ENCODE data around the gene EVI5L. TPM values are rescaled to one million over a fixed set of nuclear protein-coding genes. Genes with fewer than 3 reads are reported as not detected.

Gene EVI5L
- total and polyA plus RNA-seq, 4 donors = 1.4 to 5.0 (median 4.4) TPM

DNA sequence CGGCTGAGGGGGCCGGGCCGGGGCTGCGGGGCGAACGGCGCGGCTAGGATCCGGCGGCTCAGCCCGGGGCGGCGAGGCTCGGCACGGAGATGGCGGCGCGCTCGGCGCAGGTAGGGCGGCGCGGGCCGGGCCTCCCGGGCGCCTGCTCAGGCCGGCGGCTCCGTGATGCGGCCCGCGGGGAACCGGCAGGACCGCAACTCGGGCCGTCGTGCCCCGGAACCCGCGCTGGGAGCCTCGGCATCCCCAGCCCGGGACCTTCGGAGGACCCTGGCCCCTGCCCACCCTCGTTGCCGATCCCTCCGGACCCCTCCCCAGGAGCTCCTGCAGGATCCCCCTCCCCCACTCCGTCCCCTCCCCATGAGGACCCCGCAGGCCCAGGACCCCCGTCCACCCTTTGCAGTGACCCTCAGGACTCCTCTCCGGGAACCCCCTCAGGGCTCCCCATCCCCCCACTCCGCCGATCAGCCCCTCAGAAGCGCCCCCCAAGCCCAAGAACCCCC, 304 bp downstream of the EVI5L start:
- Histone ChIP-seq H3K9me3 (ENCODE audit: control insufficient read depth in 4 of 4, low read length in 3 of 4) (no peaks in the 10 kb centered on the region), H3K27me3 (ENCODE audit: control insufficient read depth in 4 of 4, insufficient read depth in 4 of 4, low read length in 3 of 4) (no peaks in the 10 kb centered on the region), H3K4me3 (ENCODE audit: low read depth in 1 of 3, low read length in 3 of 3) (peak overlapping the region; percentile 21 to 99 (median 62)), H3K27ac (ENCODE audit: low read depth in 1 of 2, low read length in 2 of 2) (no peak overlapping the region), H3K36me3 (ENCODE audit: control insufficient read depth in 4 of 4, insufficient read depth in 3 of 4, low read depth in 1 of 4, low read length in 3 of 4) (no peaks in the 10 kb centered on the region), H3K9ac (ENCODE audit: low read depth in 1 of 2, low read length in 2 of 2) (no peak overlapping the region), H3K4me1 (ENCODE audit: control insufficient read depth in 4 of 4, insufficient read depth in 4 of 4, low read length in 3 of 4) (peaks cover 3 to 13% (median 11%) of the 10 kb centered on the region in 4 donors)
- TF ChIP-seq, protein P1, sequence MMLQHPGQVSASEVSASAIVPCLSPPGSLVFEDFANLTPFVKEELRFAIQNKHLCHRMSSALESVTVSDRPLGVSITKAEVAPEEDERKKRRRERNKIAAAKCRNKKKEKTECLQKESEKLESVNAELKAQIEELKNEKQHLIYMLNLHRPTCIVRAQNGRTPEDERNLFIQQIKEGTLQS (IDR thresholded peaks at IDR 0.05) = no peak
- TF ChIP-seq HNF4A (conservative IDR thresholded peaks at IDR 0.05) (no peak), FOXA2 (IDR thresholded peaks at IDR 0.05) (no peak), TAF1 (conservative IDR thresholded peaks at IDR 0.05) (no peak), YY1 (IDR thresholded peaks at IDR 0.05) (no peak), JUND (IDR thresholded peaks at IDR 0.05) (no peak), EGR1 (IDR thresholded peaks at IDR 0.05; ENCODE audit: low read depth in 2 of 2) (no peak), RXRA (IDR thresholded peaks at IDR 0.05) (no peak), NR2F2 (IDR thresholded peaks at IDR 0.05) (no peak), HNF4G (IDR thresholded peaks at IDR 0.05) (no peak), GABPA (IDR thresholded peaks at IDR 0.05 in 1 of 2, conservative IDR thresholded peaks at IDR 0.05 in 1 of 2) (no peak), FOXA1 (IDR thresholded peaks at IDR 0.05) (no peak), SP1 (IDR thresholded peaks at IDR 0.05) (no peak), RAD21 (IDR thresholded peaks at IDR 0.05) (no peak)
- TF ChIP-seq, protein P2, sequence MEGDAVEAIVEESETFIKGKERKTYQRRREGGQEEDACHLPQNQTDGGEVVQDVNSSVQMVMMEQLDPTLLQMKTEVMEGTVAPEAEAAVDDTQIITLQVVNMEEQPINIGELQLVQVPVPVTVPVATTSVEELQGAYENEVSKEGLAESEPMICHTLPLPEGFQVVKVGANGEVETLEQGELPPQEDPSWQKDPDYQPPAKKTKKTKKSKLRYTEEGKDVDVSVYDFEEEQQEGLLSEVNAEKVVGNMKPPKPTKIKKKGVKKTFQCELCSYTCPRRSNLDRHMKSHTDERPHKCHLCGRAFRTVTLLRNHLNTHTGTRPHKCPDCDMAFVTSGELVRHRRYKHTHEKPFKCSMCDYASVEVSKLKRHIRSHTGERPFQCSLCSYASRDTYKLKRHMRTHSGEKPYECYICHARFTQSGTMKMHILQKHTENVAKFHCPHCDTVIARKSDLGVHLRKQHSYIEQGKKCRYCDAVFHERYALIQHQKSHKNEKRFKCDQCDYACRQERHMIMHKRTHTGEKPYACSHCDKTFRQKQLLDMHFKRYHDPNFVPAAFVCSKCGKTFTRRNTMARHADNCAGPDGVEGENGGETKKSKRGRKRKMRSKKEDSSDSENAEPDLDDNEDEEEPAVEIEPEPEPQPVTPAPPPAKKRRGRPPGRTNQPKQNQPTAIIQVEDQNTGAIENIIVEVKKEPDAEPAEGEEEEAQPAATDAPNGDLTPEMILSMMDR (IDR thresholded peaks at IDR 0.05; ENCODE audit: low read depth, low read length, missing input control) = no peak
- TF ChIP-seq, protein P3, sequence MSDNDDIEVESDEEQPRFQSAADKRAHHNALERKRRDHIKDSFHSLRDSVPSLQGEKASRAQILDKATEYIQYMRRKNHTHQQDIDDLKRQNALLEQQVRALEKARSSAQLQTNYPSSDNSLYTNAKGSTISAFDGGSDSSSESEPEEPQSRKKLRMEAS (IDR thresholded peaks at IDR 0.05) = no peak
- TF ChIP-seq, protein P4, sequence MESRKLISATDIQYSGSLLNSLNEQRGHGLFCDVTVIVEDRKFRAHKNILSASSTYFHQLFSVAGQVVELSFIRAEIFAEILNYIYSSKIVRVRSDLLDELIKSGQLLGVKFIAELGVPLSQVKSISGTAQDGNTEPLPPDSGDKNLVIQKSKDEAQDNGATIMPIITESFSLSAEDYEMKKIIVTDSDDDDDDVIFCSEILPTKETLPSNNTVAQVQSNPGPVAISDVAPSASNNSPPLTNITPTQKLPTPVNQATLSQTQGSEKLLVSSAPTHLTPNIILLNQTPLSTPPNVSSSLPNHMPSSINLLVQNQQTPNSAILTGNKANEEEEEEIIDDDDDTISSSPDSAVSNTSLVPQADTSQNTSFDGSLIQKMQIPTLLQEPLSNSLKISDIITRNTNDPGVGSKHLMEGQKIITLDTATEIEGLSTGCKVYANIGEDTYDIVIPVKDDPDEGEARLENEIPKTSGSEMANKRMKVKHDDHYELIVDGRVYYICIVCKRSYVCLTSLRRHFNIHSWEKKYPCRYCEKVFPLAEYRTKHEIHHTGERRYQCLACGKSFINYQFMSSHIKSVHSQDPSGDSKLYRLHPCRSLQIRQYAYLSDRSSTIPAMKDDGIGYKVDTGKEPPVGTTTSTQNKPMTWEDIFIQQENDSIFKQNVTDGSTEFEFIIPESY (IDR thresholded peaks at IDR 0.05) = no peak
- TF ChIP-seq, protein P5, sequence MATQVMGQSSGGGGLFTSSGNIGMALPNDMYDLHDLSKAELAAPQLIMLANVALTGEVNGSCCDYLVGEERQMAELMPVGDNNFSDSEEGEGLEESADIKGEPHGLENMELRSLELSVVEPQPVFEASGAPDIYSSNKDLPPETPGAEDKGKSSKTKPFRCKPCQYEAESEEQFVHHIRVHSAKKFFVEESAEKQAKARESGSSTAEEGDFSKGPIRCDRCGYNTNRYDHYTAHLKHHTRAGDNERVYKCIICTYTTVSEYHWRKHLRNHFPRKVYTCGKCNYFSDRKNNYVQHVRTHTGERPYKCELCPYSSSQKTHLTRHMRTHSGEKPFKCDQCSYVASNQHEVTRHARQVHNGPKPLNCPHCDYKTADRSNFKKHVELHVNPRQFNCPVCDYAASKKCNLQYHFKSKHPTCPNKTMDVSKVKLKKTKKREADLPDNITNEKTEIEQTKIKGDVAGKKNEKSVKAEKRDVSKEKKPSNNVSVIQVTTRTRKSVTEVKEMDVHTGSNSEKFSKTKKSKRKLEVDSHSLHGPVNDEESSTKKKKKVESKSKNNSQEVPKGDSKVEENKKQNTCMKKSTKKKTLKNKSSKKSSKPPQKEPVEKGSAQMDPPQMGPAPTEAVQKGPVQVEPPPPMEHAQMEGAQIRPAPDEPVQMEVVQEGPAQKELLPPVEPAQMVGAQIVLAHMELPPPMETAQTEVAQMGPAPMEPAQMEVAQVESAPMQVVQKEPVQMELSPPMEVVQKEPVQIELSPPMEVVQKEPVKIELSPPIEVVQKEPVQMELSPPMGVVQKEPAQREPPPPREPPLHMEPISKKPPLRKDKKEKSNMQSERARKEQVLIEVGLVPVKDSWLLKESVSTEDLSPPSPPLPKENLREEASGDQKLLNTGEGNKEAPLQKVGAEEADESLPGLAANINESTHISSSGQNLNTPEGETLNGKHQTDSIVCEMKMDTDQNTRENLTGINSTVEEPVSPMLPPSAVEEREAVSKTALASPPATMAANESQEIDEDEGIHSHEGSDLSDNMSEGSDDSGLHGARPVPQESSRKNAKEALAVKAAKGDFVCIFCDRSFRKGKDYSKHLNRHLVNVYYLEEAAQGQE (IDR thresholded peaks at IDR 0.05) = no peak
- DNase-seq (ENCODE audit: low spot score) = no peak
- 2% methylated on average over 53 of the region's 53 CpGs for WGBS
